Brain pericyte (primary cell): Measurements from ENCODE around the gene ARHGAP4.

Experiments used
- DNase-seq: peaks from one replicate; pipeline ENCODE4 v3.0.0-alpha.2; 2012; ENCODE audit warnings: low read depth, low spot score

Gene ARHGAP4

DNA sequence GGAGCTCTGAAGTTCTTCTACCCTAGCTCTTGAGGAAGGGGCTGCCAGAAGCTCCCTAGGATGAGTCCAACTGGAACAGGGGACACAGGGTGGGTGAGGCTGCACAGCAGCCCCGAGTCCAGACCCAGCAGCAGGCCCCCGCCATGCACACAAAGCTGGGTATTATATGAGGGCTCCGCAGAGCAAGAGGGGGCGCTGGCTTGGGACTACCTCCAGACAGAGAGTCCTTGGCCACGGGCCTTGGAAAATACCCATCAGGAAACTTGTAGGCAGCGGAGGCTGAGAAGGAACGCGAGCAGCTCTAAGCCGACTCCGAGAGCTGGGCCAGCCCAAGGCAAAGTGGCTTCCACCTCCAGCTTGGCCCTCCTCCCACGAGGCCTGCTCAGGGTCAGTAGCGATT is 37.5 kb upstream of the ARHGAP4 start:
- no peak for DNase-seq

DNA sequence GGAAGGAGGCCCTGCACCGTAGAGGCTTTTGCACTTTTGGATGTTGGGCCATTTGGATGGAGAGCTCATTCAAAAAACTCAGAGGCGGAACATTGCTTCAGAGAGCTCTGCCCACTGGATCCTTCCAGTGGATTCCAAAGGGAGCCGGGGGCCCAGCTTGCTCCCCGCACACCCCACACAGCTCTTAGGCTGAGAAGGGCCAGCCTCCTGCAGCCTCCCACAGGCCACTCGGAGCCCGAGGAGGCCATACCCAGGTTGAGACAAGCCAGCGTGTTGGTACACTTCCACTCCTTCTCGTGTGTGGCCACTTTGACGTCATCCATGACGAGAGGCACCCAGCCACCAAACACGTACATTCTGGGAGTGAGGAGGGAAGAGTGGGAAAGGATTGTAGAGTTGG is 35.2 kb upstream of the ARHGAP4 start:
- DNase-seq, result no peak

DNA sequence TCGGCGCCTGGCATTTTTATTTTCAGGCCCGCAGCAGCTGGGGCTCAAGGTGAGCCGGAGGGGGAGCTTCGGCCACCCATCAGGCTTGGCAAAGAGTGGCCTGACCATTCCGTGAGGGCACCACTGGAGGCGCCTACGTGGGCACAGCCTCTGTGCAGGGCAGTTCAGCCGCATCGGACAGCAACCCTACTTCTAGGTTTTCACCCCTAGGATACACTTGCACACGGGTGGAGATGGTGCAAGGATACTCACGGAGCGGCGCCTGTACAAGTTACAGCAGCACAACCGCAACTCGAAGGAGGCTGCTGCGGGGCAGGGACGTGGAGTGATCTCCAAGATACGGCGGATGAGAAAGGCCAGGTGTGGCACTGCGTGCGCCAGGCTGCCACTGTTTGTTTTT is 34.7 kb upstream of the ARHGAP4 start:
- DNase-seq, result no peak

DNA sequence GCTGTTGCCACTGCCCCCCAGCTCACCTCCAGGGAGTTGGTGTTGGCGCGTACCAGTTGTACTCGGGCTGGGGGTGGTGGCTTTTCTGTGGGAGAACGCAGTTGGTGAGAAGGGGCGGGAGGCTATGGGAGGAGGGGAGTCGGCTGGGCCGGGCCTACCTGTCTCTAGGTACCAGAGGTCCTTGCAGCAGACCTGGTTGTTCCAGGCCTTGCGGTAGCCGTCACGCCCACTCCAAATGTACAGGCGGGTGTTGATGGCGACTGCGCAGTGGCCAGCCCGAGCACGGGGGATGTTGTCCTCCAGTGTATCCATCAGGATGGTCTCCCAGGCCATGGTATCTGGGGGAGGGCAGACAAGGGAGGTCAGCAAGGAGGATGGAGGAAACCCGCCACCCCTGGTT is 34.0 kb upstream of the ARHGAP4 start:
- no peak for DNase-seq

DNA sequence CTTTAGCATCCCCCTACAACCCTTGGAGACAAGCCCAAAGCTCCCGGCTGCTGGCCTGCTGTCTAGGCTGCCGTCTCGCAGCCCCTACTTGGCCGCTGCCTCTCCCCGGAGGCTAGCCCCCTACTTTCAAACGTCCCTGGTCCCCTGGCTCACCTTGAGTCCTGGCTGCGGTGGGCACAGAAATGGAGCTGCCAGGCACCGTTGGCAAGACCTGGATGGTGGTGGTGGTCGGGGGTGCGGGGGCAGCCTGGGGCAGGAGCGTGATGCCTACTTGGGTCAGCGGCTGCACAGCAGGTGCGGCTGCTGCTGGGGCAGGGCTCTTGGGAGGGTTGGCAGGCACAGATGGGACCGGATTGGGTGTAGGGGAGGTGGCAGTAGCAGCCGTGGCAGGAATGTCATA is 33.6 kb upstream of the ARHGAP4 start:
- DNase-seq, result no peak

DNA sequence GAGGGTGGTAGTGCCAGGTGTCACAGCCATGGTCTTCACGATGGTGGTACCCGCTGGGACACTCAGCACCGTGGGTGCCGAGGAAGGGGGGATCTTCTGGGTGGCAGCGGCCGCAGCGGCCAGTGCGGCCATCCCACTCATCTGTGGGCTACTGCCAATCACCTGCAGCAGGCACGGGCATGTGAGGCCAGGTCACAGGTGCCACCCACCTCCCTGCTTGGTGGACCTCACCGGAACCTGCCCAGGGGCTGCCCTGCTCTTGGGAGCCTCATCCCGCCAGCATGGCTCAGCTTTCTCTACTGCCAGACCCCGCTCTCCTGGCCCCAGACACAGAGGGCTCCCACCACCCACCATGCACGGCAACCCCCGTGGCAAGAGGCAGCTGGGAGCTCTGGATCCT is 32.5 kb upstream of the ARHGAP4 start:
- no peak for DNase-seq

DNA sequence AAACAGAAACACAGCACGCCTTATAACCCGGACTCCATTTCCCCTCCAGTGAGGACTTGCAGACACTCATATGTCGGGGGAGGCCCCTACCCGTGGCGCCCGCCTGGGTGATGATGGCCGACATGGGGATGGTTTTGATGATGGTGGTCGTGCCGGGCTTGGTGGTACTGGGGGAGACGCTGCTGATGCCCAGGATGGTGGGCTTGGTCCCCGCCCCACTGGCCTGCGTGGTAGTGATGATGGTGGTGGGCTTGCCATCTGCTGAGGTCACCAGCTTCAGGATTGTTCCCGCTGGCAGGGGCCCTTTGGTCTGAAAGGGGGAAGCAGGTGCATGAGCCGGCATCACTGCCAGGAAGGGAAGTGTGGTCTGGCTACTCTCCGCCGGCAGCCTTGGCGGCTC is 31.2 kb upstream of the ARHGAP4 start:
- DNase-seq, result no peak

DNA sequence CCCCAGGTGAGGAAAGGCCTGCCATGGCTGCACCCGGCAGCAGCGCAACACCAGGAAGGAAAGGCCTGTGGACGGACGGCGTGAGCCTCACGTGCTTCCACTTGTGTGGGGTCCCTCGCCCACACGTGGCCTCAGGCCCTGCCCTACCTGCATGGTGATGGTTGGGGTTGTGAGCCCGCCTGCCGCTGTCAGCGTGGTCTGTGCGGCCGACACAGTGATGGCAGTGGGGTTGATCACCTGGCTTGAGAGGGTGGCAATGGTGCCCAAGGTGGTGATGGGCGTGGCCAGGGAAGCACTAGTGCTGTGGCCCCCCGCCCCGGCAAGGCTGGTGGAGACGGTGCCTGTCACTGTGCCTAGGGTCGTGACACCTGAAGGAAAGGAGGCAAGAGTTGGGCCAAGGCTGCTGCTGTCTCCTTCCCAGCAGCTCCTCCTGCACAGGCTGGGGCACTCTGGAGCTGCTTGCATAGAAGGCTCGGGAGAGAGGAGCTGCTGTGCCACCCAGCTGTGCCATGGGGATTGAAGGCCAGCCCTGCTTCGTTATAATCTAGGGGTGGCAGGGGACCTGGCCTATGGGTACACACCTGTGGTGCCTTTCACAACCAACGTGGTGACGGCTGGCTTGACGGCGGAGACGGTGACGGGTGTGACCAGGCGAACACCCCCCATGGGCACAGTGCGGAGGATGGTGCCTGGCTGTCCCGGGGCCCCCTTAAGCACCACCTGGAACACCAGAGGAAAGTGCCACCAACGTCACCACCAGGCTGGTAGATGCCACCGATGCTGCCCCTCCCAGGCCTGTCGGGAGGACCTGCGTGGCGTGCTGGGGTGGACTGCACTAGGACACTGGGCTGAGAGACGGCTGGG is 30.2 kb upstream of the ARHGAP4 start:
- DNase-seq, result no peak

DNA sequence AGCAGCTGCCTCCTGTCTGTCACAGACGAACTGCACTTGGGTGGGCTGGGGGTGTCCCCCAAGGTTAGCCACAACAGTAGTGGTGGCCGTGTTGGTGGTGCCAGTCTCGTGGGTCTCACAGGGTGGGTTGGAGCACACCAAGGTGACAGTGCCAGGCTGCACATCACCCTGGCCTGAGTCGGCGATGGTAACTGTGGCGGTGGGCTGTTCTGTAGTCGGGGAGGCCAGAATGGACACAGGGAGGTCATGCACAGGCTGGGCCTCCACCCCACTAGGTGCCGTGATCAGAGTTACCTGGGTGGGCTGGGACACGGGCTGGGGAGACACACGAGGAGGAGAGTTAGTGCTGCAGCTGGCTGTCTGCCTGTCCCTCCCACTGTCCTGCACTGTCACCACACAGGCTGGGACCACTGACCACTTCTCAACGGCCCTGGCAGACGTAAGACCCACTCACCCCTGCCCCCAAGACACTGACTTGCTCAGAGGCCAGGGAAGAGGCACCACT is 29.2 kb upstream of the ARHGAP4 start:
- no peak for DNase-seq

DNA sequence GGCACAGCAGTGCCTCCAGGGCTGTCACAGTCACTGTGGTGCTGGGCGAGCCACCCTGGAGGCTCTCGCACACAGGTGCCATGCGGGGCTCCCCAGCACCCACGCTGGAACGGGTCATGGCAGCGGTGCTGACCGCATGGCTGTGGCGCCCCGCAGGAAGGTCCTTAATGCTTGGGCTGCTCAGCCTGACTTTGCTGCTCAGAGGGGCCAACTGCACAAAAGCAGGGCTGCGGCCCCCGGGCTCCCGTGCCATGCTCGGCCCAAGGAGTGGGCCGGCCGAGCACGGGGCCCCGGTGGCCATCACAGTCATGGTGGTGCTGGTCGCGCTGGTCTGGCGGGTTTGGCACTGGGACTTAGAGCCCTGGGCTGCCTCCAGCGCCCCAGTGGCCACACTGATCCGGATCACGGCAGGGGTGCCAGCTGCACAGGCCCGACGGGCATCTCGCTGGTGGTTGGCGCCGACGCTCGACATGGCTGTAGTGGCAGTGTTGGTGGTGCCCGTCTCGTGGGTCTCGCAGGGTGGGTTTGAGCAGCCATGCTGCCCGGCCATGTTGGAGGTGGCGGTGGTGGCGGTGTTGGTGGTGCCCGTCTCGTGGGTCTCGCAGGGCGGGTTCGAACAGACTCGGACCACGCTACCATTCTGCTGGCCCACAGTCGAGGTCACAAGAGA is 28.6 kb upstream of the ARHGAP4 start:
- no peak for DNase-seq

DNA sequence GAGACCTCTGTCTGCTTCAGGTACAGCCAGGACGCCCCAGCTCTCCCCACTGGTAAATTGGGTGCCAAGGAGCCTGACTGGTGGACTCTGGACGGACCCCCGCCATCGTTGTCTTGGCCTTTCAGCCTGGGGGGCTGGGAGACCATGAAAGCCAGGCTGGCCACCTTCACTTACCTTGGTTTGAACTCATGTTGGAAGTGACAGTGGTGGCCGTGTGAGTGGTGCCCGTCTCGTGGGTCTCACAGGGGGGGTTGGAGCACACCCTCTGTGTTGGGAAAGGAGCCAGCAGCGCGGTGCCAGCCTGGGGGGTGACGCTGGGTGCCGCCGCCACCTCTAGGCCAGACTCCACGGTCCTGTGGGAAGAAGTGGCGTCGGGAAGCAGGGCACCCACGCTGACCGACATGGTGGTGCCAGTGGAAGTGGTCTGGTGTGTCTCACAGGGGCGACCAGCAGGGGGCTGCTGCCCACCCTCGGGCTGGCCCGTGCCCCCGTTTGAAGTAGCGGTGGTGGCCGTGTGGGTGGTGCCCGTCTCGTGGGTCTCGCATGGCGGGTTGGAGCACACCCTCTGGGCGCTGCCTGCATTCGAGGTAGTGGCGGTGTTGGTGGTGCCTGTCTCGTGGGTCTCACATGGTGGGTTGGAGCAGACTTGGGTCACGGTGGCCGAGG is 28.0 kb upstream of the ARHGAP4 start:
- no peak for DNase-seq

DNA sequence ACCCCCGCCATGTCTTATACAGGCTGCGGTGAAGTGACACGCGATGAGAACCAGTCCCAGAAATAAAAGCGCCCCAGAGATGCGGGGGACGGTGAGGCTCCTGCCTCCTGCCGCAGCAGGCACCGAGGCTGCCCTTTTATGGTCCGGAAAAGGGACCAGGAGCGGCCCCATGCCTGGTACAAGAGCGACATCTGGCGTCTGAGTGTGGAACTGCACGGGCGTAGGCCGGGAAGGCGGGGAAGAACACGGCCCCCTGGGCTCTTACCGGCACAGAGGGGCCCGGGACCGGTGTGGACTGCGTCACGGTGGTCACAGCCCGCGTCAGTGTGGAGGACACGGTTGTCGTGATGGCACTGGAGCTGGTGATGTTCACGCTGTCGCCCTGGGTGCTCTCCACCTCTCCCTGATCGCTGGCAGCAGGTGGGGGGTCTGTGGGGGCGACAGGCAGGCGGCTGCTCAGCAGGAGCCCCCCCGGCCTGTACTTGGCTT is 27.3 kb upstream of the ARHGAP4 start:
- DNase-seq, result no peak

DNA sequence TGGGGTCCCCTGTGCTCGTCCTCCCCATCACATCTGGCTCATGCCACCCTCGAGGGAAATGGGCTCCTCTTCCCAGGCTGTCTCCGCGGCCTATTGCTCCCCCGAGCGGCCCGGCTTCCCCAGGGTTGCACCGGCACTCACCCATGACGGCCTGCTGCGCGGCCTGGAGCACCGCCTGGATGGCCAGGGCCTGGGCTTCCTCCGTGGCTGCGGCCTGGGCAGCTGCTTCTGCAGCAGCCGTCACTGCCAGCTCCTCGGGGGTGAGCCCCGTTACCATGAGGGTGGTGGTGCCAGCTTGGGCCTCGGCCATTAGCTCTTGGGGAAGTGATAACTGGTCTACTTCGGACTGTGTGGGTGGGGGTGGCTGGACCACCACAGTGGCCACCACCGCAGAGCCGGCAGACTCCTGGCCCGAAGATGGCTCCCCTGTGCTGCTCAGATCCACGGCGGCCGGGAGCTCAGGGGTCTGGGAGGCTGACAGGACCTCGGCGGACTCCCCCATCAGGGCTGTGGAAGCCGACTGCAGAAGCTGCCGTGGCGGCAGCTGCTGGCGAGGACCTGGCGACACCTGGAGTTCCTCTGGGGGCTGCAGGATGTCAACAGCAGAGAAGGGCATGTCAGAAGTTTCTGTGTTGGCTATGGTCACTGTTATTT is 26.4 kb upstream of the ARHGAP4 start:
- no peak for DNase-seq

DNA sequence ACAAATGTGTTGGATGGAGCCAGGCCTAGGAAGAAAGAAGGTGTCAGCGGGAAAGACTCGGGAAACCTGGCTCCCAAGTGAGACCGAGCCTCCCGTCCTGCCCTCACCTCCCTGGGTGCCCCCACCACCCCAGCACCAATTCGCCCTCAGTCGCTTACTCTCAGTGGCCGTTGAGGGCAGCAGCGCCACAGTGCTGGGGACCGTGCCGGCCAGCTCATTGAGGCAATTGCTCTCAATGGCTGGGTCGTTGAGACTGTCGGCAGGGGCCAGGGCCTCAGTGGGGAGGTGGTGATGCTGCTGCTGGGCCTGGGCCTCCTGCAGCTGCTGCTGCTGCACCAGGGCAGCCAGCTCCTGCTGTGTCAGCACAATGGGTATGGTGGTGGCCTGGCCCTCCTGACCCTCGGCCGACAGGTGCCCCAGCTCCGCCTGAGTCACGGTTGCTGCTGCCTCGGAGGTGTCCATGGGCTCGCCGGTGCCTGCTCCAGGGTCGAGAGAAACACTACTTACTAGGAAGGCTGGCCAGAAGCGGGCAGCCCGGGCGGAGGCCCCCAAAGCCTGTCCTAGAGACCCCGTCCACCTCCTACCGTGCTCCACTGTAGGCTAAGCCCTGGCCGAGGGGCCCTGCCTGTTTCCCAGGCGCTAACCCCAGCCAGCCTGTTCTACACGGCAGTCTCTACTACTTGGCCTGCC is 25.8 kb upstream of the ARHGAP4 start:
- DNase-seq, result no peak

DNA sequence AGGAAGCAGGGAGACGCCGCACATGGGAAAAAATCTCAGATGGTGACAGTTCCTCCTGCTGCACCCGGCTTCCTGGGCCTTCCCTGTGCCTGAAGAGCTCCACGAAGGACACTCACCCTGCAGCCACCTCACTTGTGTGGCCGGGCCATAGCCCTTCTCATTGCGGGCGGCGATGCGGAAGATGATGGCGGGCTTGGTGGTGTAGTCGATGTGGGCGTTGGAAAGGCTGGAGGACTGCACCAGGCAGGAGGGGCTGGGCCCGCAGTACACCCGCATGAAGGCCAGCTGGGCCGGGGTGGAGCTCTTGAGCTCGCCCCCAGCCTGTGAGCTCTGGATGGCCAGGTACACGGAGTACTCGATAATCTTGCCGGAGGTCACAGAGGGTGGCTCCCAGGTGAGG is 24.1 kb upstream of the ARHGAP4 start:
- no peak for DNase-seq

DNA sequence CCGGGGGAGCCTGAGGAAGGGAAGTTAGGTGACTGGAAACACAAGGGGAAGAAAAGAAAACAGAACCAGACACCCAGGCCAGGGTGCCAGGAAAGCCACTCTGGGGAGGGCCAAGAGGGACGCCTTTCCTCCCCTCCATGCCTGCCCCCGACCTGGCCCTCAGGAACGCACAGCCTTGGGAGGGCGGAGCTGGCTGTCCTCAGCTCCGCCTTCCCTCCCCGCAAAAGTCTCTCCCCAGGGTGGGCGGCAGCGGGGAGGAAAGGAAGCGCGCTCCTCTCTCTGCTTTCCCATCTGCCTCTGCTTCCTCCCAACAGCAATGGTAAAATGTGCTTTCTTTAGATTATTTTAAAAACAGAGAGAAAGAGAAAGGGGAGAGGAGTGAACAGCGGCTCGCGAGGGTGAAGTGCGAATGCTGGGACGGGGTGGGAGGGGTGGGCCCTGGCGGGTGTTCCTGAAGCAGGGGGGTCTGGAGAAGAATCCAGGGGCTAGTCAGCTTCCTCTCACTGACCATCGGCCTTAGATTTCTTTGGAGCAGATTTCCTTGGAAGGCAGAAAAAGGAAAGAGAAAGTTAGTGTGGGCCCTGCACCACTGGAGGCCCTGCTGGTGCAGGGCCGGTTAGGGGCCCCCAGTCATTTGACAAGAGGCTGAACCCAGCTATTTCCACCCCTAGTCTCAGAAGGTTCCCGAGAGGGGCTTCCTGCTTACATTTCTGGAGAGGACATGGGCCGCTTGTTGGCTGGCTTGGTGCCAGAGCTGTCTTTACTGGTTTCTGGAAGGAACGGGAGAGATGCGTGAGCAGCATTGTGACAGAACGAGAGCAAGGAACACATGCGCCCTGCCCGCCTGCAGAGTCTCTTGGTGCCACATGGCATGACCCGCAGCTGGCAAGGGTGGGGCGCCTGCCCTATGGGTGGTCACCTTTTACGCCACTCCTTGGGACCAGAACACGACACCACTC is 23.1 kb upstream of the ARHGAP4 start:
- DNase-seq, result no peak

DNA sequence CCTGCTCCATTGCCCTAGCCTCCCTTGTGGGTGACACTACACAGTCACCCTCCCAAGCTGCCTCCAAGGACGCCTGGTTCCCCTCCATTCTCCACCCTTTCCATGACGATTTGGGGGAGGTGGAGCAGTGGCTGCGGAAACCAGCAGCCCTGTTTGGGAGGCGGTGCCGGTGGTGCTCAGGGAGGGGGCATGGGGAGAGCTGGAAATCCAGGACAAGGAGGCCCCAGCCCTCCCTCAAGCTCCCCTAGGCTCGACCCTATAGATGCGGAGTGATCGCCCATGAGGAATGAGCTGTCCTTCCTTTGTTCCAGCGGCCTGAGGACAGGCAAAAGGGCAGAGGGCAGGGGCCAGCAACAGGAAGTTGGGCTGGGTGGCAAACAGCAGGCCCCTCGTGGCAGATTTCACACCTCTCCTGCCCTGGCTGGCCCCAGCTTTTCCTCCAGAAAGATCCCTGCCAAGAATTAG is 22.0 kb upstream of the ARHGAP4 start:
- no peak for DNase-seq

DNA sequence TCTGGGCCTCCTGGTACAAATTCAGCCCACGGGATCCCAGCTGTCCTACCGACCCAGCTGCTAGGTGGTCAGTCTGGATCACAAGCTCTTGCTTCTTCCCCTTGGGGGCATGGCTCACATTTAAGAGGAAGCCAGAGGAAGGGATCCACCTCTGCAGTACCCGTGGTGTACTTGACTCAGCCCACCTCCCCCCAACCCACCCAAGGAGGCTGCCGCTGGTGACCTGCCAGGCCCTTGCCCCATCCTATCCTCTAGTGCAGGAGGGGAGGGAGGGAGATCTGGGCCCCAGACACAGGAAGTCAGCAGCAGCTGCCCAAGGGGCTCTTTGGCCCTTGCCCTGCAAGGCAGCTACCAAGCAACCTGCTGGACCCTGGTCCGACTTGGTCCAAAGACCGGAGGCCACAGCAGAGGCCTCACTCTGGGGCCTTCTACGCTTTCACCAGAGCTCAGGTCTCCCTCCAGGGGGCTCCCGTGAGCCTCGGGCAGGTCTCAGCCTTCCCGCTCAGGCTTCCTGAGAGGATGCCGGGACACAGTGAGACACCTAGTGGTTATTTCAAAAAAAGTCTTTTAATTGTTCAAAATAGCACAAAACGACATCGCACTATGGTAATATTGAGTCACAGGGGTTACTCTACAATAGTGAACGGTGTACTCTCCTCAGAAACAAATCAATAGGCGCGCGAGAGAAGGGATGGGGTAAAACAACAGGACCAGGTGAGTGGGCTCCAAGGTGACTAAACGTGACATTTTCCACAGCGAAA is 21.1 kb upstream of the ARHGAP4 start:
- no peak for DNase-seq
